ENCODE measurements around the gene RABGEF1. TPM values are rescaled to one million over a fixed set of nuclear protein-coding genes. Genes with fewer than 3 reads are reported as not detected.

Gene RABGEF1
- polyA plus RNA-seq, 1 of the 3 experiments (the other 2 are of a cell fraction), result 25.6 TPM

DNA sequence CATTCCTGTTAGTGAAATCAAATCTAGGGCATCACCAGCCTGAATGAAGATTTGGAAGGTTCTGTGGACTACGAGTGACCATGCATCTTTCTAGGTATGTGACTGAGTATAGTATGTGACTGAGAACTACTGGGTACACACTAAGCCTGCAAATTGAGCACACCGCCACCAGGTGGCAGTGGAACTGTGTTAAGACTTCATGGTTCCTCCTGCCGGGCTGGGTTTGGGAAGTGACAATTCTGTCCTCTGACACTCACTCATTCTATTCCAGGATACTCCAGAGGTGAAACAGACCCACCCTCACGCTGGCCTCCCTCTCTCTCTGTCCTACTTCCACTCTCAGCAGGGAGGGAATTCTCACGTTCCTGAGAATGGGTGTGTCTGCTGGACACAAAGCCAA is 96.5 kb downstream of the RABGEF1 start:
- no peak overlapping the region for H2AFZ ChIP-seq (ENCODE audit: low read depth)
- H3F3A ChIP-seq (replicated peaks; ENCODE audit: insufficient read depth), result no peaks in the 10 kb centered on the region
- no peaks in the 10 kb centered on the region for H3K4me1 ChIP-seq (ENCODE audit: control insufficient read depth in 1 of 2, insufficient read depth in 2 of 2, low read depth in 1 of 2, low read length in 1 of 2)
- TF ChIP-seq, protein P1, sequence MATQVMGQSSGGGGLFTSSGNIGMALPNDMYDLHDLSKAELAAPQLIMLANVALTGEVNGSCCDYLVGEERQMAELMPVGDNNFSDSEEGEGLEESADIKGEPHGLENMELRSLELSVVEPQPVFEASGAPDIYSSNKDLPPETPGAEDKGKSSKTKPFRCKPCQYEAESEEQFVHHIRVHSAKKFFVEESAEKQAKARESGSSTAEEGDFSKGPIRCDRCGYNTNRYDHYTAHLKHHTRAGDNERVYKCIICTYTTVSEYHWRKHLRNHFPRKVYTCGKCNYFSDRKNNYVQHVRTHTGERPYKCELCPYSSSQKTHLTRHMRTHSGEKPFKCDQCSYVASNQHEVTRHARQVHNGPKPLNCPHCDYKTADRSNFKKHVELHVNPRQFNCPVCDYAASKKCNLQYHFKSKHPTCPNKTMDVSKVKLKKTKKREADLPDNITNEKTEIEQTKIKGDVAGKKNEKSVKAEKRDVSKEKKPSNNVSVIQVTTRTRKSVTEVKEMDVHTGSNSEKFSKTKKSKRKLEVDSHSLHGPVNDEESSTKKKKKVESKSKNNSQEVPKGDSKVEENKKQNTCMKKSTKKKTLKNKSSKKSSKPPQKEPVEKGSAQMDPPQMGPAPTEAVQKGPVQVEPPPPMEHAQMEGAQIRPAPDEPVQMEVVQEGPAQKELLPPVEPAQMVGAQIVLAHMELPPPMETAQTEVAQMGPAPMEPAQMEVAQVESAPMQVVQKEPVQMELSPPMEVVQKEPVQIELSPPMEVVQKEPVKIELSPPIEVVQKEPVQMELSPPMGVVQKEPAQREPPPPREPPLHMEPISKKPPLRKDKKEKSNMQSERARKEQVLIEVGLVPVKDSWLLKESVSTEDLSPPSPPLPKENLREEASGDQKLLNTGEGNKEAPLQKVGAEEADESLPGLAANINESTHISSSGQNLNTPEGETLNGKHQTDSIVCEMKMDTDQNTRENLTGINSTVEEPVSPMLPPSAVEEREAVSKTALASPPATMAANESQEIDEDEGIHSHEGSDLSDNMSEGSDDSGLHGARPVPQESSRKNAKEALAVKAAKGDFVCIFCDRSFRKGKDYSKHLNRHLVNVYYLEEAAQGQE (IDR thresholded peaks at IDR 0.05; ENCODE audit: low read depth, low read length), result no peak
- TF ChIP-seq YY1 (IDR thresholded peaks at IDR 0.05; ENCODE audit: low read depth), result no peak
- no peak for TF ChIP-seq RXRA (IDR thresholded peaks at IDR 0.05; ENCODE audit: borderline replicate concordance, low read depth)
- TF ChIP-seq, protein P2, sequence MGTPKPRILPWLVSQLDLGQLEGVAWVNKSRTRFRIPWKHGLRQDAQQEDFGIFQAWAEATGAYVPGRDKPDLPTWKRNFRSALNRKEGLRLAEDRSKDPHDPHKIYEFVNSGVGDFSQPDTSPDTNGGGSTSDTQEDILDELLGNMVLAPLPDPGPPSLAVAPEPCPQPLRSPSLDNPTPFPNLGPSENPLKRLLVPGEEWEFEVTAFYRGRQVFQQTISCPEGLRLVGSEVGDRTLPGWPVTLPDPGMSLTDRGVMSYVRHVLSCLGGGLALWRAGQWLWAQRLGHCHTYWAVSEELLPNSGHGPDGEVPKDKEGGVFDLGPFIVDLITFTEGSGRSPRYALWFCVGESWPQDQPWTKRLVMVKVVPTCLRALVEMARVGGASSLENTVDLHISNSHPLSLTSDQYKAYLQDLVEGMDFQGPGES (IDR thresholded peaks at IDR 0.05; ENCODE audit: low read depth, low read length), result no peak
- no peak for TF ChIP-seq FOSL2 (IDR thresholded peaks at IDR 0.05; ENCODE audit: borderline replicate concordance, low read depth)
- no peak for TF ChIP-seq SIN3A (IDR thresholded peaks at IDR 0.05; ENCODE audit: borderline replicate concordance, low read depth, low read length)
- no peak for TF ChIP-seq SMC3 (IDR thresholded peaks at IDR 0.05; ENCODE audit: low read depth, low read length)
- TF ChIP-seq, protein P3, sequence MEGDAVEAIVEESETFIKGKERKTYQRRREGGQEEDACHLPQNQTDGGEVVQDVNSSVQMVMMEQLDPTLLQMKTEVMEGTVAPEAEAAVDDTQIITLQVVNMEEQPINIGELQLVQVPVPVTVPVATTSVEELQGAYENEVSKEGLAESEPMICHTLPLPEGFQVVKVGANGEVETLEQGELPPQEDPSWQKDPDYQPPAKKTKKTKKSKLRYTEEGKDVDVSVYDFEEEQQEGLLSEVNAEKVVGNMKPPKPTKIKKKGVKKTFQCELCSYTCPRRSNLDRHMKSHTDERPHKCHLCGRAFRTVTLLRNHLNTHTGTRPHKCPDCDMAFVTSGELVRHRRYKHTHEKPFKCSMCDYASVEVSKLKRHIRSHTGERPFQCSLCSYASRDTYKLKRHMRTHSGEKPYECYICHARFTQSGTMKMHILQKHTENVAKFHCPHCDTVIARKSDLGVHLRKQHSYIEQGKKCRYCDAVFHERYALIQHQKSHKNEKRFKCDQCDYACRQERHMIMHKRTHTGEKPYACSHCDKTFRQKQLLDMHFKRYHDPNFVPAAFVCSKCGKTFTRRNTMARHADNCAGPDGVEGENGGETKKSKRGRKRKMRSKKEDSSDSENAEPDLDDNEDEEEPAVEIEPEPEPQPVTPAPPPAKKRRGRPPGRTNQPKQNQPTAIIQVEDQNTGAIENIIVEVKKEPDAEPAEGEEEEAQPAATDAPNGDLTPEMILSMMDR (IDR thresholded peaks at IDR 0.05), result peak; percentile 54
- TF ChIP-seq RAD21 (IDR thresholded peaks at IDR 0.05; ENCODE audit: low read length), result peak; percentile 19; the same call in 1 of the 2 replicates
- TF ChIP-seq, protein P4, sequence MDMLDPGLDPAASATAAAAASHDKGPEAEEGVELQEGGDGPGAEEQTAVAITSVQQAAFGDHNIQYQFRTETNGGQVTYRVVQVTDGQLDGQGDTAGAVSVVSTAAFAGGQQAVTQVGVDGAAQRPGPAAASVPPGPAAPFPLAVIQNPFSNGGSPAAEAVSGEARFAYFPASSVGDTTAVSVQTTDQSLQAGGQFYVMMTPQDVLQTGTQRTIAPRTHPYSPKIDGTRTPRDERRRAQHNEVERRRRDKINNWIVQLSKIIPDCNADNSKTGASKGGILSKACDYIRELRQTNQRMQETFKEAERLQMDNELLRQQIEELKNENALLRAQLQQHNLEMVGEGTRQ (IDR thresholded peaks at IDR 0.05; ENCODE audit: borderline replicate concordance, low read depth, low read length), result no peak
- TF ChIP-seq, protein P5, sequence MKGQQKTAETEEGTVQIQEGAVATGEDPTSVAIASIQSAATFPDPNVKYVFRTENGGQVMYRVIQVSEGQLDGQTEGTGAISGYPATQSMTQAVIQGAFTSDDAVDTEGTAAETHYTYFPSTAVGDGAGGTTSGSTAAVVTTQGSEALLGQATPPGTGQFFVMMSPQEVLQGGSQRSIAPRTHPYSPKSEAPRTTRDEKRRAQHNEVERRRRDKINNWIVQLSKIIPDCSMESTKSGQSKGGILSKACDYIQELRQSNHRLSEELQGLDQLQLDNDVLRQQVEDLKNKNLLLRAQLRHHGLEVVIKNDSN (IDR thresholded peaks at IDR 0.05; ENCODE audit: borderline replicate concordance, low read depth), result no peak
- TF ChIP-seq FOXM1 (IDR thresholded peaks at IDR 0.05; ENCODE audit: low read depth), result no peak
- no peak for TF ChIP-seq POLR2AphosphoS5 (IDR thresholded peaks at IDR 0.05; ENCODE audit: low read depth, low read length)
- H3K9me2 ChIP-seq, result no peaks in the 10 kb centered on the region
- H3K27ac ChIP-seq (ENCODE audit: low read depth in 2 of 2, low read length in 1 of 2), result no peak overlapping the region
- DNase-seq, result no peak
- H3K9me3 ChIP-seq, result no peaks in the 10 kb centered on the region
- no peaks in the 10 kb centered on the region for H3K27me3 ChIP-seq (ENCODE audit: insufficient read depth)
- H3K4me2 ChIP-seq, result no peak overlapping the region
- H3K36me3 ChIP-seq (replicated peaks in 1 of 2; ENCODE audit: control insufficient read depth in 1 of 2, insufficient read depth in 2 of 2, low read length in 1 of 2), result no peaks in the 10 kb centered on the region
- ChIA-PET POLR2A (no interaction called here), CTCF (no interaction called here)
- no peaks in the 10 kb centered on the region for H4K20me1 ChIP-seq (ENCODE audit: insufficient read depth)
- no peak overlapping the region for H3K4me3 ChIP-seq (ENCODE audit: low read depth in 2 of 2, low read length in 1 of 2)
- no peaks in the 10 kb centered on the region for H3K79me2 ChIP-seq (ENCODE audit: insufficient read depth)
- no peak overlapping the region for H3K9ac ChIP-seq
- WGBS (ENCODE audit: low lambda C conversion rate), result 22% methylated on average over 5 of the region's 5 CpGs
